H9 (cell line): ENCODE measurements around the gene TUNAR. TPM values are rescaled to one million over a fixed set of nuclear protein-coding genes. Genes with fewer than 3 reads are reported as not detected.

Source experiments
- DNase-seq: peaks from one replicate; pipeline ENCODE4 v3.0.0-alpha.2; 2017
- H2AFZ ChIP-seq: one replicate; pipeline ENCODE4 v1.6.1; 2013; ENCODE audit warnings: mild to moderate bottlenecking, low read length, control low read depth, moderate library complexity
- H2AK5ac ChIP-seq: 2 replicates; pipeline ENCODE4 v1.6.1; 2013; ENCODE audit warnings: low read length, control low read depth, mixed read lengths; ENCODE audit not compliant: insufficient read length
- H2BK120ac ChIP-seq: one replicate; pipeline ENCODE4 v1.6.1; 2013; ENCODE audit warnings: low read depth, mild to moderate bottlenecking, low read length, control low read depth, inconsistent platforms; ENCODE audit not compliant: poor library complexity, severe bottlenecking
- H2BK12ac ChIP-seq: 2 replicates; pipeline ENCODE4 v1.6.1; 2013; ENCODE audit warnings: low read length, control low read depth, mixed read lengths, low read depth; ENCODE audit not compliant: insufficient read length
- H2BK15ac ChIP-seq: 2 replicates; pipeline ENCODE4 v1.6.1; 2013; ENCODE audit warnings: low read depth, low read length, control low read depth
- H2BK20ac ChIP-seq: one replicate; pipeline ENCODE4 v1.6.1; 2013; ENCODE audit warnings: low read depth, mild to moderate bottlenecking, low read length, control low read depth, inconsistent platforms; ENCODE audit not compliant: poor library complexity, severe bottlenecking
- H2BK5ac ChIP-seq: 2 replicates; pipeline ENCODE4 v1.6.1; 2013; ENCODE audit warnings: low read length, control low read depth, mixed read lengths; ENCODE audit not compliant: insufficient read length
- H3K14ac ChIP-seq: 2 replicates; pipeline ENCODE4 v1.6.1; 2013; ENCODE audit warnings: low read length, control low read depth; ENCODE audit not compliant: insufficient read depth
- H3K18ac ChIP-seq: 2 replicates; pipeline ENCODE4 v1.6.1; 2013; ENCODE audit warnings: low read depth, mild to moderate bottlenecking, mixed read lengths, low read length, control low read depth; ENCODE audit not compliant: insufficient read length
- H3K23ac ChIP-seq: 2 replicates; pipeline ENCODE4 v1.6.1; 2013; ENCODE audit warnings: low read length, control low read depth, mixed read lengths, low read depth; ENCODE audit not compliant: insufficient read length
- H3K23me2 ChIP-seq: 2 replicates; pipeline ENCODE4 v1.6.1; 2013; ENCODE audit warnings: low read depth, mild to moderate bottlenecking, mixed read lengths, low read length, control low read depth; ENCODE audit not compliant: insufficient read length, poor library complexity, severe bottlenecking
- H3K27ac ChIP-seq: 2 replicates; pipeline ENCODE4 v1.5.1; 2013; ENCODE audit warnings: low read length, control low read depth, mixed read lengths, low read depth; ENCODE audit not compliant: insufficient read length
- H3K27me3 ChIP-seq: 2 replicates; pipeline ENCODE4 v1.6.1; 2013; ENCODE audit warnings: low read length, control low read depth, inconsistent platforms; ENCODE audit not compliant: insufficient read depth
- H3K4ac ChIP-seq: 2 replicates; pipeline ENCODE4 v1.6.1; 2013; ENCODE audit warnings: low read depth, mild to moderate bottlenecking, control low read depth, inconsistent platforms, low read length, moderate library complexity
- H3K4me1 ChIP-seq: 2 replicates; pipeline ENCODE4 v1.6.1; 2013; ENCODE audit warnings: low read length, control low read depth, inconsistent platforms; ENCODE audit not compliant: insufficient read depth
- H3K4me2 ChIP-seq: 2 replicates; pipeline ENCODE4 v1.6.1; 2013; ENCODE audit warnings: low read length, control low read depth, mixed read lengths; ENCODE audit not compliant: insufficient read length, insufficient read depth
- H3K56ac ChIP-seq: 2 replicates; pipeline ENCODE4 v1.6.1; 2013; ENCODE audit warnings: low read depth, mild to moderate bottlenecking, mixed read lengths, low read length, control low read depth; ENCODE audit not compliant: insufficient read length
- H3K79me1 ChIP-seq: 2 replicates; pipeline ENCODE4 v1.6.1; 2013; ENCODE audit warnings: low read depth, mild to moderate bottlenecking, moderate library complexity, low read length, control low read depth, inconsistent platforms; ENCODE audit not compliant: insufficient read depth, poor library complexity, severe bottlenecking
- H3K79me2 ChIP-seq: 2 replicates; pipeline ENCODE4 v1.6.1; 2013; ENCODE audit warnings: low read length, control low read depth, inconsistent platforms; ENCODE audit not compliant: insufficient read depth
- H3K9ac ChIP-seq: 2 replicates; pipeline ENCODE4 v1.6.1; 2013; ENCODE audit warnings: low read length, control low read depth, mixed read lengths; ENCODE audit not compliant: insufficient read length; ENCODE audit errors: extremely low read depth
- H3K9me3 ChIP-seq: one replicate; pipeline ENCODE4 v1.6.1; 2013; ENCODE audit warnings: low read depth, low read length, inconsistent platforms; ENCODE audit not compliant: control insufficient read depth
- H3T11ph ChIP-seq: one replicate; pipeline ENCODE4 v1.6.1; 2013; ENCODE audit warnings: mild to moderate bottlenecking, low read length, control low read depth, inconsistent platforms
- H4K20me1 ChIP-seq: one replicate; pipeline ENCODE4 v1.6.1; 2013; ENCODE audit not compliant: control insufficient read depth, insufficient read length, insufficient read depth
- H4K5ac ChIP-seq: 2 replicates; pipeline ENCODE4 v1.6.1; 2013; ENCODE audit warnings: low read depth, mild to moderate bottlenecking, mixed read lengths, low read length, control low read depth; ENCODE audit not compliant: insufficient read length
- H4K8ac ChIP-seq: replicated peaks from 2 replicates; pipeline ENCODE4 v1.6.1; 2013; ENCODE audit warnings: low read length, control low read depth, mixed read lengths, low read depth; ENCODE audit not compliant: insufficient read length
- H4K91ac ChIP-seq: 2 replicates; pipeline ENCODE4 v1.6.1; 2013; ENCODE audit warnings: low read depth, mild to moderate bottlenecking, moderate library complexity, mixed read lengths, low read length, control low read depth; ENCODE audit not compliant: insufficient read length
- H3K27ac Mint-ChIP-seq, 3 experiments: 2 replicates in 2 of 3; 3 replicates in 1 of 3; pipeline ENCODE4 v1.8.0; 2020 to 2021; ENCODE audit warnings: mixed read lengths in 3 of 3, mild to moderate bottlenecking in 1 of 3, moderate library complexity in 1 of 3
- H3K27me3 Mint-ChIP-seq: 2 replicates; pipeline ENCODE4 v1.8.0; 2021; ENCODE audit warnings: low read depth, mild to moderate bottlenecking, moderate library complexity, mixed read lengths
- H3K36me3 Mint-ChIP-seq, 3 experiments: 2 replicates in 2 of 3; 3 replicates in 1 of 3; pipeline ENCODE4 v1.8.0; 2020 to 2021; ENCODE audit warnings: low read depth in 3 of 3, mixed read lengths in 3 of 3; ENCODE audit not compliant: insufficient read depth in 1 of 3
- H3K4me1 Mint-ChIP-seq, 2 experiments: 2 replicates each; pipeline ENCODE4 v1.8.0; 2020; ENCODE audit warnings: mixed read lengths in 2 of 2
- H3K4me3 Mint-ChIP-seq, 2 experiments: 2 replicates in 1 of 2; 3 replicates in 1 of 2; pipeline ENCODE4 v1.8.0; 2020 to 2021; ENCODE audit warnings: mild to moderate bottlenecking in 2 of 2, mixed read lengths in 2 of 2, moderate library complexity in 1 of 2
- H3K9me3 Mint-ChIP-seq, 2 experiments: 2 replicates in 1 of 2; 3 replicates in 1 of 2; pipeline ENCODE4 v1.8.0; 2020; ENCODE audit warnings: mild to moderate bottlenecking in 2 of 2, mixed read lengths in 2 of 2, moderate library complexity in 1 of 2
- WGBS: extraction: QIAGEN DNeasy Blood & Tissue Kit; methylation state at CpG from one replicate; pipeline ENCODE4 v1.1.7; 2013; ENCODE audit warnings: missing lambda C conversion rate, low lambda C conversion rate, mixed read lengths; ENCODE audit not compliant: insufficient read length; ENCODE audit errors: extremely low coverage; 5-methylcytosine and 5-hydroxymethylcytosine counted together
- total RNA-seq: library from RNA; stranded (reverse); gene quantifications from 2 replicates; pipeline ENCODE4 v1.2.1, GENCODE V29; 2021
- TF ChIP-seq, protein P1 (sequence below): fragments of 200-600 bp; sonication (generic); conservative IDR thresholded peaks from 3 replicates; pipeline ENCODE4 v1.8.0; 2021; ENCODE audit warnings: antibody characterized with exemption, mild to moderate bottlenecking

The TUNAR gene
- total RNA-seq, 1 experiment from 2014 or later, result 26.2 TPM

DNA sequence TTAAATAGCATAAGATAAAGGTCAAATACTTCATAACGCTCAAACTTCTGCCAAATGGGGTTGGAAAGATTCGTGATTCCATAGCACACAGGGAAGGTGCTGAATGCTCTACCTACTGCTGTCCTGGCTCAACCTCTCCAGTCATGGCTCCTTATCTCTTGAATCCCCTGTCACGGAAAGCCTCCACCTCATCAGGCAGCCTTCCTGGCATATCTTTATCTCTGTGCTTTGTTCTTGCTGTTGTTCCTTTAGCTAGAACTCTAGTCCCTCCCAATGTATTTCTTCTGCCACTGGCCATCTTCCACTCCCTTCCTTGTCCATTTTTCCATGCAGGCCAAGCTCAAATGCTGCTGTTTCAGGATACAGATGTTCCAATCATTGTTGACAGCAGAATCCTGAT is 26.9 kb upstream of the TUNAR start:
- Histone ChIP-seq H2BK15ac (no peak overlapping the region), H3K27me3 (no peaks in the 10 kb centered on the region), H4K8ac (no peak overlapping the region), H3K9ac (no peak overlapping the region), H3K79me1 (no peaks in the 10 kb centered on the region), H3K18ac (no peak overlapping the region), H3K4ac (no peak overlapping the region), H3K4me2 (no peak overlapping the region), H2AFZ (no peak overlapping the region), H4K20me1 (no peaks in the 10 kb centered on the region), H3K14ac (no peak overlapping the region), H2BK5ac (no peak overlapping the region), H2BK120ac (no peak overlapping the region), H2BK12ac (no peak overlapping the region), H3T11ph (no peak overlapping the region), H3K56ac (no peak overlapping the region), H3K27ac (no peak overlapping the region), H2BK20ac (no peak overlapping the region), H2AK5ac (no peak overlapping the region), H3K9me3 (no peaks in the 10 kb centered on the region), H3K23me2 (no peaks in the 10 kb centered on the region), H3K79me2 (no peaks in the 10 kb centered on the region), H4K91ac (no peak overlapping the region), H4K5ac (no peak overlapping the region), H3K4me1 (no peaks in the 10 kb centered on the region), H3K23ac (no peak overlapping the region)
- peaks cover 0 to 5% of the 10 kb centered on the region in 2 experiments; a peak in 2 of 5 replicates for H3K9me3 Mint-ChIP-seq
- H3K4me3 Mint-ChIP-seq, result no peak overlapping the region
- peaks cover 11 to 14% of the 10 kb centered on the region in 2 experiments for H3K4me1 Mint-ChIP-seq
- DNase-seq, result no peak
- H3K36me3 Mint-ChIP-seq, result no peaks in the 10 kb centered on the region
- no CpG with 5 or more reads among the region's 3 CpGs for WGBS
- TF ChIP-seq, protein P1, sequence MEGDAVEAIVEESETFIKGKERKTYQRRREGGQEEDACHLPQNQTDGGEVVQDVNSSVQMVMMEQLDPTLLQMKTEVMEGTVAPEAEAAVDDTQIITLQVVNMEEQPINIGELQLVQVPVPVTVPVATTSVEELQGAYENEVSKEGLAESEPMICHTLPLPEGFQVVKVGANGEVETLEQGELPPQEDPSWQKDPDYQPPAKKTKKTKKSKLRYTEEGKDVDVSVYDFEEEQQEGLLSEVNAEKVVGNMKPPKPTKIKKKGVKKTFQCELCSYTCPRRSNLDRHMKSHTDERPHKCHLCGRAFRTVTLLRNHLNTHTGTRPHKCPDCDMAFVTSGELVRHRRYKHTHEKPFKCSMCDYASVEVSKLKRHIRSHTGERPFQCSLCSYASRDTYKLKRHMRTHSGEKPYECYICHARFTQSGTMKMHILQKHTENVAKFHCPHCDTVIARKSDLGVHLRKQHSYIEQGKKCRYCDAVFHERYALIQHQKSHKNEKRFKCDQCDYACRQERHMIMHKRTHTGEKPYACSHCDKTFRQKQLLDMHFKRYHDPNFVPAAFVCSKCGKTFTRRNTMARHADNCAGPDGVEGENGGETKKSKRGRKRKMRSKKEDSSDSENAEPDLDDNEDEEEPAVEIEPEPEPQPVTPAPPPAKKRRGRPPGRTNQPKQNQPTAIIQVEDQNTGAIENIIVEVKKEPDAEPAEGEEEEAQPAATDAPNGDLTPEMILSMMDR, result no peak
- H3K27me3 Mint-ChIP-seq, result peaks cover 3% of the 10 kb centered on the region; the same call in 1 of the 2 replicates
- H3K27ac Mint-ChIP-seq, result no peak overlapping the region
